GM12878 (cell line): ENCODE measurements around the gene TEX54. TPM values are rescaled to one million over a fixed set of nuclear protein-coding genes. Genes with fewer than 3 reads are reported as not detected.

ENCODE experiments used
- ATAC-seq: fragments of 200-7000 bp; cut with Tn5 transposase; 3 replicates; pipeline ENCODE4 v1.9.1; 2020; ENCODE audit warnings: mild to moderate bottlenecking, moderate library complexity
- BruUV-seq: library from RNA; stranded (reverse); fragments of 400-500 nt; replicated peaks from 2 replicates; lab custom pipeline; 2021; lab: Mats Ljungman, UMichigan
- CTCF ChIA-PET: fragments of 300-600 bp; sonication (Branson Sonifier 250); formaldehyde crosslinking; extraction: SDS; loops from one replicate; lab custom pipeline; 2021; ENCODE audit warnings: inconsistent platforms; lab: Yijun Ruan, JAX
- POLR2A ChIA-PET: fragments of 350-600 bp; formaldehyde crosslinking; extraction: SDS; loops from one replicate; lab custom pipeline; 2021; ENCODE audit warnings: inconsistent platforms; lab: Charles Lee
- RAD21 ChIA-PET: fragments of 300-600 bp; sonication (Branson Sonifier 250); formaldehyde crosslinking; loops from one replicate; lab custom pipeline; 2023; ENCODE audit warnings: antibody characterized with exemption; ENCODE audit not compliant: unreplicated experiment; lab: Charles Lee
- SMC1A ChIA-PET: fragments of 300-600 bp; sonication (Branson Sonifier 250); formaldehyde crosslinking; loops from one replicate; lab custom pipeline; 2023; ENCODE audit not compliant: unreplicated experiment, uncharacterized antibody; lab: Charles Lee
- DNase-seq: peaks from one replicate; pipeline ENCODE4 v3.0.0-alpha.2; 2011; ENCODE audit warnings: low read depth, low spot score
- FAIRE-seq: peaks from 3 replicates; lab custom pipeline; 2011; peaks lifted over from hg19 to GRCh38; lab: Jason Lieb, UNC
- H2AFZ ChIP-seq: 2 replicates; pipeline ENCODE4 v1.6.0; 2011; ENCODE audit warnings: low read depth, low read length, control low read depth; ENCODE audit not compliant: control insufficient read depth
- H3K27ac ChIP-seq: 2 replicates; pipeline ENCODE4 v1.5.1; 2011; ENCODE audit warnings: control low read depth; ENCODE audit not compliant: control insufficient read depth, insufficient read depth
- H3K27me3 ChIP-seq, 2 experiments: replicated peaks in 1 of 2; 2 replicates each; pipeline versions ENCODE4 v1.6.0 to v1.6.1; 2011; ENCODE audit warnings: low read length in 1 of 2; ENCODE audit not compliant: control insufficient read depth in 2 of 2, insufficient read depth in 2 of 2
- H3K36me3 ChIP-seq, 2 experiments: 2 replicates each; pipeline ENCODE4 v1.5.1; 2011; ENCODE audit warnings: low read length in 1 of 2; ENCODE audit not compliant: control insufficient read depth in 2 of 2, insufficient read depth in 2 of 2
- H3K4me1 ChIP-seq: 2 replicates; pipeline ENCODE4 v1.6.1; 2011; ENCODE audit warnings: mild to moderate bottlenecking, low read length, moderate library complexity, mixed read lengths; ENCODE audit not compliant: control insufficient read depth, insufficient read depth
- H3K4me2 ChIP-seq: 2 replicates; pipeline ENCODE4 v1.6.0; 2011; ENCODE audit warnings: control low read depth; ENCODE audit not compliant: control insufficient read depth, insufficient read depth
- H3K4me3 ChIP-seq: fragments of 200-600 bp; sonication (generic); 2 replicates; pipeline ENCODE4 v1.5.1; 2016
- H3K79me2 ChIP-seq: 2 replicates; pipeline ENCODE4 v1.6.0; 2011; ENCODE audit warnings: low read length; ENCODE audit not compliant: control insufficient read depth, insufficient read depth
- H3K9ac ChIP-seq: 2 replicates; pipeline ENCODE4 v1.8.0; 2011; ENCODE audit warnings: low read length, control low read depth, mixed read lengths; ENCODE audit not compliant: control insufficient read depth, insufficient read depth
- H3K9me3 ChIP-seq: replicated peaks from 3 replicates; pipeline ENCODE4 v1.5.1; 2011; ENCODE audit warnings: mild to moderate bottlenecking, low read length; ENCODE audit not compliant: control insufficient read depth, insufficient read depth
- H4K20me1 ChIP-seq: 2 replicates; pipeline ENCODE4 v1.6.0; 2011; ENCODE audit not compliant: control insufficient read depth, insufficient read depth
- EGR1 ChIP-seq, 2 experiments: IDR thresholded peaks; 1 replicate in 1 of 2; 2 replicates in 1 of 2; pipeline ENCODE4 v1.6.1; 2011 to 2012; ENCODE audit warnings: low read depth in 2 of 2, low read length in 2 of 2, borderline replicate concordance in 1 of 2, mild to moderate bottlenecking in 1 of 2, moderate library complexity in 1 of 2
- MYC ChIP-seq: IDR thresholded peaks from 2 replicates; pipeline ENCODE4 v1.6.1; 2011; ENCODE audit warnings: mild to moderate bottlenecking, low read length, moderate library complexity, inconsistent platforms; ENCODE audit not compliant: insufficient read depth, insufficient replicate concordance, insufficient read length, severe bottlenecking
- NKRF ChIP-seq: fragments of 450-650 bp; conservative IDR thresholded peaks from 2 replicates; pipeline ENCODE4 v1.6.1; 2017; ENCODE audit warnings: mild to moderate bottlenecking, moderate library complexity
- PBX3 ChIP-seq: IDR thresholded peaks from 2 replicates; pipeline ENCODE4 v1.6.1; 2011; ENCODE audit warnings: mild to moderate bottlenecking, low read depth, low read length, moderate library complexity; ENCODE audit not compliant: insufficient replicate concordance
- PML ChIP-seq: IDR thresholded peaks from 2 replicates; pipeline ENCODE4 v1.6.1; 2012; ENCODE audit warnings: low read length, inconsistent platforms
- POLR2AphosphoS5 ChIP-seq: IDR thresholded peaks from 2 replicates; pipeline ENCODE4 v1.6.1; 2011; ENCODE audit warnings: mild to moderate bottlenecking, low read length, inconsistent platforms
- SMARCA5 ChIP-seq: fragments of 450-650 bp; IDR thresholded peaks from 2 replicates; pipeline ENCODE4 v1.6.1; 2017; ENCODE audit warnings: mild to moderate bottlenecking
- SP1 ChIP-seq: IDR thresholded peaks from one replicate; pipeline ENCODE4 v1.6.1; 2011; ENCODE audit warnings: low read depth, low read length
- SREBF1 ChIP-seq: IDR thresholded peaks from 2 replicates; pipeline ENCODE4 v1.6.1; 2012; ENCODE audit warnings: mild to moderate bottlenecking, low read length
- TCF12 ChIP-seq: IDR thresholded peaks from 2 replicates; pipeline ENCODE4 v1.6.1; 2011; ENCODE audit warnings: low read depth, mild to moderate bottlenecking, low read length
- USF2 ChIP-seq: IDR thresholded peaks from 2 replicates; pipeline ENCODE4 v1.6.1; 2011; ENCODE audit warnings: low read depth, low read length, improper control_type of control experiment, borderline replicate concordance
- ZNF24 ChIP-seq: fragments of 450-650 bp; IDR thresholded peaks from 2 replicates; pipeline ENCODE4 v1.6.1; 2017; ENCODE audit warnings: antibody characterized with exemption, mild to moderate bottlenecking
- WGBS: methylation state at CpG from one replicate; pipeline ENCODE4 v1.1.6; 2016; ENCODE audit warnings: low lambda C conversion rate; ENCODE audit not compliant: insufficient replicate concordance, insufficient coverage; ENCODE audit errors: missing lambda C conversion rate; 5-methylcytosine and 5-hydroxymethylcytosine counted together
- in situ Hi-C: fragments of 300-500 bp; cut with MboI; formaldehyde crosslinking; loops from 9 replicates; pipeline ENCODE4 v1.14.3; 2018; ENCODE audit warnings: mixed read lengths
- intact Hi-C: fragments of 100-400 bp; cut with micrococcal nuclease; formaldehyde crosslinking; loops from one replicate; pipeline ENCODE4 v1.14.2; 2022; ENCODE audit not compliant: unreplicated experiment
- polyA plus RNA-seq, 11 experiments: library from polyadenylated mRNA; depleted of rRNA in 4 of 11; unstranded in 6 of 11; stranded (reverse) in 5 of 11; fragments of >200 nt; fragmentation: Nextera tagmentation in 4 of 11; fragmentation: Illumina TruSeq in 1 of 11; extraction: Ambion mirVana in 4 of 11; extraction: Trizol in 1 of 11; gene quantifications; 1 replicate in 1 of 11; 2 replicates in 10 of 11; pipeline versions ENCODE4 v1.2.1 to v1.2.3, GENCODE V29; 2011 to 2016; ENCODE audit warnings: inconsistent platforms in 2 of 11, missing spikeins in 2 of 11, low read depth in 1 of 11
- total RNA-seq, 4 experiments: library from RNA; depleted of rRNA in 3 of 4; stranded (reverse); fragments of >200 nt in 3 of 4; fragmentation: Illumina TruSeq in 1 of 4; extraction: Trizol in 1 of 4; gene quantifications; 2 replicates each; pipeline versions ENCODE4 v1.2.1 to v1.2.3, GENCODE V29; 2013 to 2021

TEX54 gene
- total and polyA plus RNA-seq, 10 of the 15 experiments (the other 5 are each of a cell fraction or from before 2014, with no cell fraction given) = 0.38 to 0.68 (median 0.51) TPM; not detected in 7

GRCh38 chr11:62832336-62833234 lies at the start of gene TEX54 (continued):
- TF ChIP-seq EGR1 (IDR thresholded peaks at IDR 0.05; ENCODE audit: borderline replicate concordance in 1 of 2, low read depth in 2 of 2, low read length in 2 of 2) = no peak
- no peak for TF ChIP-seq SREBF1
- no peak for TF ChIP-seq ZNF24
- TF ChIP-seq SMARCA5 = no peak

GRCh38 chr11:62882431-62882749 lies 49.7 kb upstream of the TEX54 start:
- TF ChIP-seq SP1 = no peak
- TF ChIP-seq TCF12 = no peak
- no peak for TF ChIP-seq USF2
- 0 out of 2 replicates have a peak, but pooled peaks have one; percentile 34 for TF ChIP-seq PML
- TF ChIP-seq PBX3 = no peak
- TF ChIP-seq POLR2AphosphoS5 = no peak
- no peak for TF ChIP-seq MYC
- TF ChIP-seq NKRF = no peak
- TF ChIP-seq, all 136 proteins: peak for 1
- FAIRE-seq = no peak
- CTCF ChIA-PET = interaction anchor here (3.1 to 5.7 kb wide), 4 partner anchors 19 to 95 kb away, joined by 16 to 38 read pairs (median 26); partner anchors contain the start of gene TMEM179B
- 47% methylated on average over 6 of the region's 6 CpGs for WGBS
- SMC1A ChIA-PET = interaction anchor here (1.0 to 2.0 kb wide), 4 partner anchors 20 to 488 kb away, joined by 3 to 8 read pairs (median 3); partner anchors contain the start of gene NXF1
- Histone ChIP-seq H3K79me2 (peaks cover 47% of the 10 kb centered on the region), H3K4me2 (peak overlapping the region; percentile 98), H2AFZ (no peak overlapping the region), H3K4me1 (peaks cover 15% of the 10 kb centered on the region), H4K20me1 (0 out of 2 replicates have a peak, but pooled peaks cover 3% of the 10 kb centered on the region), H3K4me3 (peak overlapping the region; percentile 91), H3K27me3 (no peaks in the 10 kb centered on the region), H3K9me3 (no peaks in the 10 kb centered on the region), H3K36me3 (peaks cover 28 to 35% of the 10 kb centered on the region in 2 experiments), H3K27ac (peak overlapping the region; percentile 95), H3K9ac (peak overlapping the region; percentile 96)
- no peak for ATAC-seq
- in situ Hi-C loops (no loop called here), intact Hi-C loops (loop anchor here (5.0 kb wide), 1 partner anchor 95 kb away; the partner anchor contains the start of gene TMEM179B)
- DNase-seq = no peak
- POLR2A ChIA-PET = interaction anchor here (0.5 to 4.4 kb wide), 7 partner anchors 21 to 734 kb away, joined by 3 to 41 read pairs (median 5); partner anchors contain the start of genes TMEM179B and ZBTB3
- RAD21 ChIA-PET = interaction anchor here (0.7 to 2.6 kb wide), 3 partner anchors 76 to 122 kb away, joined by 3 to 18 read pairs (median 3); no protein-coding TSS in a partner anchor
- BruUV-seq = no TSS peak
